Right lobe of liver (tissue), 4 donors: ENCODE results near the gene SLC22A23.

Experiments
- POLR2A ChIP-seq: fragments of 450-650 bp; IDR thresholded peaks from one replicate; pipeline ENCODE4 v1.6.1; 2017; ENCODE audit warnings: antibody characterized with exemption, mild to moderate bottlenecking
- TF ChIP-seq, protein P1 (sequence below), 4 donors: fragments of 200-600 bp in 3 of 4; fragments of 450-650 bp in 1 of 4; IDR thresholded peaks; one replicate each; pipeline versions ENCODE4 v1.5.1 to v1.8.0; 2016 to 2022; ENCODE audit warnings: antibody characterized with exemption in 4 of 4, mild to moderate bottlenecking in 2 of 4
- donor health status: DM: no; HTN: no; CAD: no.
- donor health status: DM: no; HTN: no; CAD: no.
- donor health status: DM: no; HTN: yes; CAD: no.

DNA sequence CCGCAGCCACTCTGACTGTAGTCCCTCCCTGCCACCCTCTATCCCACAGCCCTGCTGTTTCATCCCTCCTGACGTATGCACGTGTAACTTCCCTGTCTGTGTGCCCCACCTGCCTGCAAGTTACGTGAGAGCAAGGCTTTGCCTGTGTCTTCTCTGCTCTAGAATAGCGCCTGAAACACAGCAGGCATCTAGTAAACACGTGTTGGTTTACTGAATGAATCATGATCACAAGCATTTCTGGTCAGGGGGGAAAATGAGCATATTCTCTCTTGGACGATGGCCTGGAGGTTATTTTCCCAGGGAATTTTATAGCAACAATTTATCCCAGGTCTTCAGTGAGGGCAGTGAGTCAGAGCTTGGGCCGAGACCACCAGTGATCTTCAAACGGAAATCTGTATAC is 159.8 kb downstream of the SLC22A23 start:
- TF ChIP-seq, protein P1, sequence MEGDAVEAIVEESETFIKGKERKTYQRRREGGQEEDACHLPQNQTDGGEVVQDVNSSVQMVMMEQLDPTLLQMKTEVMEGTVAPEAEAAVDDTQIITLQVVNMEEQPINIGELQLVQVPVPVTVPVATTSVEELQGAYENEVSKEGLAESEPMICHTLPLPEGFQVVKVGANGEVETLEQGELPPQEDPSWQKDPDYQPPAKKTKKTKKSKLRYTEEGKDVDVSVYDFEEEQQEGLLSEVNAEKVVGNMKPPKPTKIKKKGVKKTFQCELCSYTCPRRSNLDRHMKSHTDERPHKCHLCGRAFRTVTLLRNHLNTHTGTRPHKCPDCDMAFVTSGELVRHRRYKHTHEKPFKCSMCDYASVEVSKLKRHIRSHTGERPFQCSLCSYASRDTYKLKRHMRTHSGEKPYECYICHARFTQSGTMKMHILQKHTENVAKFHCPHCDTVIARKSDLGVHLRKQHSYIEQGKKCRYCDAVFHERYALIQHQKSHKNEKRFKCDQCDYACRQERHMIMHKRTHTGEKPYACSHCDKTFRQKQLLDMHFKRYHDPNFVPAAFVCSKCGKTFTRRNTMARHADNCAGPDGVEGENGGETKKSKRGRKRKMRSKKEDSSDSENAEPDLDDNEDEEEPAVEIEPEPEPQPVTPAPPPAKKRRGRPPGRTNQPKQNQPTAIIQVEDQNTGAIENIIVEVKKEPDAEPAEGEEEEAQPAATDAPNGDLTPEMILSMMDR (IDR thresholded peaks at IDR 0.05) = no peak
- no peak for TF ChIP-seq POLR2A
